Measurements from ENCODE around the gene GPR132. TPM values are rescaled to one million over a fixed set of nuclear protein-coding genes. Genes with fewer than 3 reads are reported as not detected.

Gene GPR132
- total and polyA plus RNA-seq, 9 of the 15 experiments (the other 6 are each of a cell fraction or from before 2014, with no cell fraction given) = 0.01 to 1.1 (median 0.25) TPM; not detected in 1

GRCh38 chr14:105019861-105020814, 45.1 kb downstream of the GPR132 start (continued):
- TF ChIP-seq CTCFL (IDR thresholded peaks at IDR 0.05; ENCODE audit: borderline replicate concordance, insufficient read depth, low read depth, low read length, poor library complexity, severe bottlenecking) = peak; percentile 78
- TF ChIP-seq ZFX (CRISPR knock-in tag; IDR thresholded peaks at IDR 0.05) = peak; percentile 65
- TF ChIP-seq HOXB6 (CRISPR knock-in tag; IDR thresholded peaks at IDR 0.05; ENCODE audit: borderline replicate concordance) = no peak
- no peak for TF ChIP-seq ZC3H11A (IDR thresholded peaks at IDR 0.05; ENCODE audit: low read depth, low read length)
- TF ChIP-seq ZBTB40 (IDR thresholded peaks at IDR 0.05) = 0 out of 2 replicates have a peak, but pooled peaks have one; percentile 9
- TF ChIP-seq ZBTB40 (CRISPR knock-in tag; IDR thresholded peaks at IDR 0.05) = no peak
- TF ChIP-seq PCBP1 (IDR thresholded peaks at IDR 0.05; ENCODE audit: low read depth, low read length, poor library complexity, severe bottlenecking) = peak; percentile 19
- TF ChIP-seq SIN3A (IDR thresholded peaks at IDR 0.05; ENCODE audit: borderline replicate concordance in 2 of 2, control insufficient read depth in 1 of 2, low read depth in 2 of 2, low read length in 2 of 2) = peak in 1 of 2 experiments; percentile 3; a peak in 2 of 4 replicates
- TF ChIP-seq CREB3L1 (IDR thresholded peaks at IDR 0.05; ENCODE audit: borderline replicate concordance, low read depth) = 0 out of 2 replicates have a peak, but pooled peaks have one; percentile 23
- TF ChIP-seq TFAP4 (CRISPR knock-in tag; IDR thresholded peaks at IDR 0.05; ENCODE audit: borderline replicate concordance) = 0 out of 2 replicates have a peak, but pooled peaks have one; percentile 11

Measured in K562 (cell line).